ENCODE results near the gene SYCP1. TPM values are rescaled to one million over a fixed set of nuclear protein-coding genes. Genes with fewer than 3 reads are reported as not detected.

SYCP1 gene
- total and polyA plus RNA-seq, 2 experiments from 2014 or later: 0.24 to 0.66 TPM

GRCh38 chr1:114833421-114833820 is 21.2 kb upstream of the SYCP1 start (continued):
- no peak for TF ChIP-seq ZNF462 (CRISPR knock-in tag; IDR thresholded peaks at IDR 0.05)
- no peak for TF ChIP-seq ZNF331 (CRISPR knock-in tag; IDR thresholded peaks at IDR 0.05; ENCODE audit: low read depth)

GRCh38 chr1:114844270-114844669 is 10.4 kb upstream of the SYCP1 start:
- H3K4me3 ChIP-seq: no peak overlapping the region
- Mint-ChIP-seq H3K9me3 (no peaks in the 10 kb centered on the region), H3K27ac (no peak overlapping the region), H3K36me3 (ENCODE audit: low read depth) (no peaks in the 10 kb centered on the region), H3K4me1 (no peaks in the 10 kb centered on the region), H3K27me3 (ENCODE audit: insufficient read depth, low read depth, poor library complexity) (peaks cover 1% of the 10 kb centered on the region), H3K4me3 (no peak overlapping the region)
- no peaks in the 10 kb centered on the region for H3K79me2 ChIP-seq (replicated peaks; ENCODE audit: insufficient read depth)
- H3K4me1 ChIP-seq (ENCODE audit: insufficient read depth): no peaks in the 10 kb centered on the region
- no peaks in the 10 kb centered on the region for H3K27me3 ChIP-seq (ENCODE audit: insufficient read depth)
- H3F3A ChIP-seq (replicated peaks; ENCODE audit: low read depth): no peaks in the 10 kb centered on the region
- DNase-seq (ENCODE audit: low spot score) (no peak), ATAC-seq (no peak)
- H3K27ac ChIP-seq (ENCODE audit: low read depth): no peak overlapping the region
- no peak overlapping the region for H2AFZ ChIP-seq
- H3K4me2 ChIP-seq: no peak overlapping the region
- no peaks in the 10 kb centered on the region for H3K36me3 ChIP-seq (ENCODE audit: insufficient read depth)
- H3K9me2 ChIP-seq (ENCODE audit: insufficient read depth): no peaks in the 10 kb centered on the region
- no peaks in the 10 kb centered on the region for H4K20me1 ChIP-seq (replicated peaks; ENCODE audit: insufficient read depth)
- TF ChIP-seq EZH2 (IDR thresholded peaks at IDR 0.05; ENCODE audit: low read depth, unreplicated experiment) (no peak), ZNF114 (CRISPR knock-in tag; IDR thresholded peaks at IDR 0.05) (no peak), STAT1 (IDR thresholded peaks at IDR 0.05; ENCODE audit: unreplicated experiment) (no peak), ZNF331 (CRISPR knock-in tag; IDR thresholded peaks at IDR 0.05; ENCODE audit: low read depth) (no peak), REST (IDR thresholded peaks at IDR 0.05; ENCODE audit: unreplicated experiment) (no peak), POLR2AphosphoS5 (IDR thresholded peaks at IDR 0.05; ENCODE audit: low read depth) (no peak), JUNB (IDR thresholded peaks at IDR 0.05; ENCODE audit: unreplicated experiment) (no peak), CTCF (conservative IDR thresholded peaks at IDR 0.05; ENCODE audit: low read depth in 2 of 2) (no peak)
- TF ChIP-seq, protein P1, sequence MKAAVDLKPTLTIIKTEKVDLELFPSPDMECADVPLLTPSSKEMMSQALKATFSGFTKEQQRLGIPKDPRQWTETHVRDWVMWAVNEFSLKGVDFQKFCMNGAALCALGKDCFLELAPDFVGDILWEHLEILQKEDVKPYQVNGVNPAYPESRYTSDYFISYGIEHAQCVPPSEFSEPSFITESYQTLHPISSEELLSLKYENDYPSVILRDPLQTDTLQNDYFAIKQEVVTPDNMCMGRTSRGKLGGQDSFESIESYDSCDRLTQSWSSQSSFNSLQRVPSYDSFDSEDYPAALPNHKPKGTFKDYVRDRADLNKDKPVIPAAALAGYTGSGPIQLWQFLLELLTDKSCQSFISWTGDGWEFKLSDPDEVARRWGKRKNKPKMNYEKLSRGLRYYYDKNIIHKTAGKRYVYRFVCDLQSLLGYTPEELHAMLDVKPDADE (IDR thresholded peaks at IDR 0.05): no peak
